HG02970 (cell line): ENCODE data around the gene SLC5A7.

Experiments used
- ATAC-seq: cut with Tn5 transposase; IDR thresholded peaks from one replicate; pipeline ENCODE4 v1.9.1; 2021; ENCODE audit warnings: mild to moderate bottlenecking, moderate library complexity, moderate number of reproducible peaks; ENCODE audit not compliant: unreplicated experiment, low FRiP score

The SLC5A7 gene

GRCh38 chr2:107986278-107987217 lies at the start of gene SLC5A7:
Gene SLC5A7 (plus strand): TSS chr2:107986524. CDS start chr2:107988156, 1,632 bp downstream.
- ATAC-seq: no peak

GRCh38 chr2:107961395-107961794 lies 24.9 kb upstream of the SLC5A7 start:
- ATAC-seq: no peak

GRCh38 chr2:107964185-107964584 lies 22.1 kb upstream of the SLC5A7 start:
- ATAC-seq: no peak

GRCh38 chr2:107984707-107985106 lies 1.6 kb upstream of the SLC5A7 start:
- ATAC-seq: no peak

GRCh38 chr2:107988108-107988507 lies 1.8 kb downstream of the SLC5A7 start:
- no peak for ATAC-seq

GRCh38 chr2:107989445-107989844 lies 3.1 kb downstream of the SLC5A7 start:
- no peak for ATAC-seq

- ATAC-seq: no peak
Observed at GRCh38 chr2:107990718-107991117, 4.4 kb downstream of the SLC5A7 start.

- ATAC-seq: no peak
Observed at GRCh38 chr2:107992069-107992468, 5.7 kb downstream of the SLC5A7 start.

GRCh38 chr2:107999158-107999557 lies 12.8 kb downstream of the SLC5A7 start:
- ATAC-seq: no peak

- no peak for ATAC-seq
Observed at GRCh38 chr2:108010912-108011591, 24.7 kb downstream of the SLC5A7 start.

GRCh38 chr2:108013305-108013704 lies 27.0 kb downstream of the SLC5A7 start:
- ATAC-seq: no peak

GRCh38 chr2:108022628-108023027 lies 36.3 kb downstream of the SLC5A7 start:
- ATAC-seq: no peak

GRCh38 chr2:108023776-108024175 lies 37.5 kb downstream of the SLC5A7 start:
- ATAC-seq: no peak

- no peak for ATAC-seq
Observed at GRCh38 chr2:108026092-108026794, 39.9 kb downstream of the SLC5A7 start.

- no peak for ATAC-seq
Observed at GRCh38 chr2:108029496-108029895, 43.2 kb downstream of the SLC5A7 start.

- ATAC-seq: no peak
Observed at GRCh38 chr2:108029912-108030311, 43.6 kb downstream of the SLC5A7 start.

GRCh38 chr2:108031471-108031941 lies 45.2 kb downstream of the SLC5A7 start:
- ATAC-seq: no peak

- no peak for ATAC-seq
Observed at GRCh38 chr2:108034843-108035242, 48.5 kb downstream of the SLC5A7 start.

- ATAC-seq: no peak
Observed at GRCh38 chr2:108048752-108049151, 62.4 kb downstream of the SLC5A7 start.

- no peak for ATAC-seq
Observed at GRCh38 chr2:108058576-108059137, 72.3 kb downstream of the SLC5A7 start.
